WTC11 (cell line): Measurements from ENCODE around the gene AFF3. TPM values are rescaled to one million over a fixed set of nuclear protein-coding genes. Genes with fewer than 3 reads are reported as not detected.

ENCODE experiments used
- ATAC-seq: fragments of 200-7000 bp; cut with Tn5 transposase; 2 replicates; pipeline ENCODE4 v1.10.0; 2021; ENCODE audit warnings: mild to moderate bottlenecking, moderate library complexity
- CTCF ChIA-PET: fragments of 300-600 bp; sonication (Branson Sonifier 250); formaldehyde crosslinking; loops from one replicate; lab custom pipeline; 2021; ENCODE audit warnings: antibody characterized with exemption; lab: Charles Lee
- POLR2A ChIA-PET: fragments of 350-600 bp; sonication (Branson Sonifier 250); formaldehyde crosslinking; loops from one replicate; lab custom pipeline; 2021; ENCODE audit warnings: antibody characterized with exemption; lab: Charles Lee
- DNase-seq: peaks from one replicate; pipeline ENCODE4 v3.0.0; 2021; ENCODE audit warnings: low spot score
- H3K27ac Mint-ChIP-seq: 2 replicates; pipeline ENCODE4 v1.8.0; 2021; ENCODE audit warnings: mixed read lengths
- H3K27me3 Mint-ChIP-seq: 2 replicates; pipeline ENCODE4 v1.8.0; 2021; ENCODE audit warnings: low read depth, mild to moderate bottlenecking, moderate library complexity, mixed read lengths
- H3K36me3 Mint-ChIP-seq: 2 replicates; pipeline ENCODE4 v1.8.0; 2021; ENCODE audit warnings: mixed read lengths
- H3K4me1 Mint-ChIP-seq: 2 replicates; pipeline ENCODE4 v1.8.0; 2022; ENCODE audit warnings: mixed read lengths
- H3K4me3 Mint-ChIP-seq: 2 replicates; pipeline ENCODE4 v1.8.0; 2021; ENCODE audit warnings: mild to moderate bottlenecking, moderate library complexity, mixed read lengths
- H3K9me3 Mint-ChIP-seq: 2 replicates; pipeline ENCODE4 v1.8.0; 2021; ENCODE audit warnings: mixed read lengths
- CREB1 ChIP-seq: sonication (generic); formaldehyde crosslinking; IDR thresholded peaks from 2 replicates; pipeline ENCODE4 v1.8.0; 2023; ENCODE audit warnings: mild to moderate bottlenecking, missing genetic modification reagents
- ELF4 ChIP-seq: sonication (generic); formaldehyde crosslinking; IDR thresholded peaks from 2 replicates; pipeline ENCODE4 v1.8.1; 2022; ENCODE audit warnings: low read depth, mild to moderate bottlenecking, moderate library complexity, missing genetic modification reagents
- EMX1 ChIP-seq: fragments of 250-450 bp; sonication (Bioruptor Pico); IDR thresholded peaks from 2 replicates; pipeline ENCODE4 v1.8.0; 2021; ENCODE audit warnings: mild to moderate bottlenecking
- ESRRA ChIP-seq: sonication (generic); formaldehyde crosslinking; IDR thresholded peaks from 2 replicates; pipeline ENCODE4 v1.8.1; 2022; ENCODE audit warnings: mild to moderate bottlenecking, missing genetic modification reagents, borderline replicate concordance
- FOXP1 ChIP-seq: sonication (generic); formaldehyde crosslinking; IDR thresholded peaks from 2 replicates; pipeline ENCODE4 v1.8.0; 2022; ENCODE audit warnings: missing genetic modification reagents, mild to moderate bottlenecking, moderate library complexity, borderline replicate concordance
- MYBL2 ChIP-seq: sonication (generic); formaldehyde crosslinking; IDR thresholded peaks from 2 replicates; pipeline ENCODE4 v1.8.1; 2023; ENCODE audit warnings: mild to moderate bottlenecking, moderate library complexity, missing genetic modification reagents
- PRRX2 ChIP-seq: fragments of 250-450 bp; sonication (Bioruptor Pico); IDR thresholded peaks from 2 replicates; pipeline ENCODE4 v1.8.0; 2021; ENCODE audit warnings: mild to moderate bottlenecking
- SP1 ChIP-seq: sonication (generic); formaldehyde crosslinking; conservative IDR thresholded peaks from 2 replicates; pipeline ENCODE4 v1.8.1; 2022; ENCODE audit warnings: missing genetic modification reagents
- ZNF416 ChIP-seq: fragments of 250-450 bp; sonication (Bioruptor Pico); IDR thresholded peaks from 2 replicates; pipeline ENCODE4 v1.9.0; 2021; ENCODE audit warnings: mild to moderate bottlenecking, inconsistent platforms
- total RNA-seq: library from RNA; stranded (reverse); gene quantifications from 3 replicates; pipeline ENCODE4 v1.2.3, GENCODE V29; 2021
- TF ChIP-seq, protein P1 (sequence below): sonication (generic); formaldehyde crosslinking; IDR thresholded peaks from 2 replicates; pipeline ENCODE4 v1.8.1; 2022; ENCODE audit warnings: mild to moderate bottlenecking, missing genetic modification reagents, moderate library complexity, borderline replicate concordance
- TF ChIP-seq, protein P2 (sequence below): fragments of 250-450 bp; sonication (Bioruptor Pico); IDR thresholded peaks from 2 replicates; pipeline ENCODE4 v1.9.0; 2021; ENCODE audit warnings: moderate library complexity, mild to moderate bottlenecking, inconsistent platforms, borderline replicate concordance
- TF ChIP-seq, protein P3 (sequence below): sonication (generic); formaldehyde crosslinking; IDR thresholded peaks from 2 replicates; pipeline ENCODE4 v1.8.1; 2023; ENCODE audit warnings: mild to moderate bottlenecking, missing genetic modification reagents
- TF ChIP-seq, protein P4 (sequence below): sonication (generic); formaldehyde crosslinking; IDR thresholded peaks from 2 replicates; pipeline ENCODE4 v1.8.0; 2022; ENCODE audit warnings: mild to moderate bottlenecking, missing genetic modification reagents
- TF ChIP-seq, protein P5 (sequence below): fragments of 250-450 bp; sonication (Bioruptor Pico); IDR thresholded peaks from 2 replicates; pipeline ENCODE4 v2.1.2; 2022; ENCODE audit warnings: mild to moderate bottlenecking, moderate library complexity
- TF ChIP-seq, protein P6 (sequence below): fragments of 250-450 bp; sonication (Bioruptor Pico); conservative IDR thresholded peaks from 2 replicates; pipeline ENCODE4 v1.9.0; 2021; ENCODE audit warnings: mild to moderate bottlenecking
- TF ChIP-seq, protein P7 (sequence below): fragments of 250-450 bp; sonication (Bioruptor Pico); IDR thresholded peaks from 2 replicates; pipeline ENCODE4 v1.9.0; 2021; ENCODE audit warnings: mild to moderate bottlenecking, borderline replicate concordance
- TF ChIP-seq, protein P8 (sequence below): sonication (generic); formaldehyde crosslinking; IDR thresholded peaks from 2 replicates; pipeline ENCODE4 v1.8.0; 2022; ENCODE audit warnings: mild to moderate bottlenecking, missing genetic modification reagents

AFF3 gene
- total RNA-seq, 1 experiment from 2014 or later: 1.2 TPM

DNA sequence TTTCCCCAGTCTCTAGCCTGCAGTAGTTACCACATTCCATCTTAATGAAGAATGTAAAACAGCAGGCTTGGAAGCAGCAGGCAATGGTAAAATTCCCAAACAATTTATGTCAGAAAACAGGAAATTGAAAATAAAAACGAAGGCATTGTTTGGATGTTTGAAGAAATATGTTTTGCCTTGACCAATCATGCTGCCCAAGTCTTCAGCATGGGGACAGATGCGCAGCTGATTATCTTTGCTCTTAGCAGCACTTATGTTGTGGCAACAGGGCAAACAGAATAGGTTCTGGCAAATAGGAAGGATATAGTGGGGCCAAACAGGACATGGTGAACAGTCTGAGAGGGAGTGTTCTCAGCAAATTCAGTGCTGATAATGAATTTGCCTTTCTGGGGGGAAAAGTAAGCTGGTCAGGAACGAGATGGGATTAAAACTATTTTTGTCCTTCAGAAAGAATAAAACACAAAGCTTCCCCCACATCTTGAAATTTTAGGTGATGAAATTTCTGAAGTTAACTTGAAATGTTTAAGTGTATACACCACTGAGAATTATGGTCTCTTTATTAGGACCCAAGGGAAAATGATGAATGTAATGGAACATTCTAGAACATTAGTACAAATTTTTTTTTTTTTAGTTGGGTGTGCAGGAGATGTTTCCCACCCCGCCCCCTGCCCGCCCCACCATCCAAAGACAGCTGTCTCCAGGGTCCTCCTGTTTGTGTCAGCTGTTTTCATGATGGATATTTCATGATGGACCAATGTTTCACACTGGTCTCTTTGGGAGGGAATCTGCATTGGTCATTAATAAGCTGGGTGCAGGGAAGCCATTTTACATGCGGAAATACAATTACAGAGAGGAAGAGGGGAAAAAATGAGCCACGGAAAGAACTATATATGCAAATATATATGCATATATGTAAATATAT lies 413.0 kb downstream of the AFF3 start (continued):
- TF ChIP-seq, protein P1, sequence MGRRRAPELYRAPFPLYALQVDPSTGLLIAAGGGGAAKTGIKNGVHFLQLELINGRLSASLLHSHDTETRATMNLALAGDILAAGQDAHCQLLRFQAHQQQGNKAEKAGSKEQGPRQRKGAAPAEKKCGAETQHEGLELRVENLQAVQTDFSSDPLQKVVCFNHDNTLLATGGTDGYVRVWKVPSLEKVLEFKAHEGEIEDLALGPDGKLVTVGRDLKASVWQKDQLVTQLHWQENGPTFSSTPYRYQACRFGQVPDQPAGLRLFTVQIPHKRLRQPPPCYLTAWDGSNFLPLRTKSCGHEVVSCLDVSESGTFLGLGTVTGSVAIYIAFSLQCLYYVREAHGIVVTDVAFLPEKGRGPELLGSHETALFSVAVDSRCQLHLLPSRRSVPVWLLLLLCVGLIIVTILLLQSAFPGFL (CRISPR knock-in tag): no peak
- TF ChIP-seq CREB1 (CRISPR knock-in tag): no peak
- TF ChIP-seq, protein P2, sequence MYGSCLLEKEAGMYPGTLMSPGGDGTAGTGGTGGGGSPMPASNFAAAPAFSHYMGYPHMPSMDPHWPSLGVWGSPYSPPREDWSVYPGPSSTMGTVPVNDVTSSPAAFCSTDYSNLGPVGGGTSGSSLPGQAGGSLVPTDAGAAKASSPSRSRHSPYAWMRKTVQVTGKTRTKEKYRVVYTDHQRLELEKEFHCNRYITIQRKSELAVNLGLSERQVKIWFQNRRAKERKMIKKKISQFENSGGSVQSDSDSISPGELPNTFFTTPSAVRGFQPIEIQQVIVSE (CRISPR knock-in tag): no peak
- TF ChIP-seq, protein P3, sequence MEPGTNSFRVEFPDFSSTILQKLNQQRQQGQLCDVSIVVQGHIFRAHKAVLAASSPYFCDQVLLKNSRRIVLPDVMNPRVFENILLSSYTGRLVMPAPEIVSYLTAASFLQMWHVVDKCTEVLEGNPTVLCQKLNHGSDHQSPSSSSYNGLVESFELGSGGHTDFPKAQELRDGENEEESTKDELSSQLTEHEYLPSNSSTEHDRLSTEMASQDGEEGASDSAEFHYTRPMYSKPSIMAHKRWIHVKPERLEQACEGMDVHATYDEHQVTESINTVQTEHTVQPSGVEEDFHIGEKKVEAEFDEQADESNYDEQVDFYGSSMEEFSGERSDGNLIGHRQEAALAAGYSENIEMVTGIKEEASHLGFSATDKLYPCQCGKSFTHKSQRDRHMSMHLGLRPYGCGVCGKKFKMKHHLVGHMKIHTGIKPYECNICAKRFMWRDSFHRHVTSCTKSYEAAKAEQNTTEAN (CRISPR knock-in tag): no peak

DNA sequence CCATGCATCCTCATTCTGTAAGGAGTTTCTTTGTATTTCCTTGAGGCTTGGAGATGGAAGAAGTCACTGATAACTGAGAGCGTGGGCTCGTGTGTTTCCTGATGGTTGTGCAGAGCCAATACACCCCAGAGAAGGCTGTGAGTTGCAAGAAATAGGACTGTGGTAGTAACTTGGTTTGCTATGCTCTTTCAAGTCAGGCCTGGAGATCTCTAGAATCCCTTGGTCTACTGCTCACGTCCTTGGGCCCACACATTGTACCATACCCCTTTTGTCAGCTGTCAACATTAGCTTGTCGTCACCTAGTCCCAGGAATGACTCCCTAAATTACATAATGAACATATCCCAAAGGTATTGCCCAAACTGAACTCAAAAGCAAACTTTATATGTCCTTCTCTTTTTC lies 414.2 kb downstream of the AFF3 start:
- Mint-ChIP-seq H3K4me3 (no peak overlapping the region), H3K36me3 (no peaks in the 10 kb centered on the region), H3K27me3 (no peaks in the 10 kb centered on the region), H3K9me3 (peaks cover 6% of the 10 kb centered on the region), H3K4me1 (peaks cover 14% of the 10 kb centered on the region), H3K27ac (no peak overlapping the region; the same call in 1 of the 2 replicates)
- POLR2A ChIA-PET: no interaction called here
- DNase-seq: no peak
- CTCF ChIA-PET: interaction anchor here (0.9 to 1.9 kb wide), 3 partner anchors 169 to 534 kb away, joined by 4 to 5 read pairs (median 4); no protein-coding TSS in a partner anchor
- ATAC-seq: no peak
- TF ChIP-seq, protein P4, sequence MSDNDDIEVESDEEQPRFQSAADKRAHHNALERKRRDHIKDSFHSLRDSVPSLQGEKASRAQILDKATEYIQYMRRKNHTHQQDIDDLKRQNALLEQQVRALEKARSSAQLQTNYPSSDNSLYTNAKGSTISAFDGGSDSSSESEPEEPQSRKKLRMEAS (CRISPR knock-in tag): no peak
- TF ChIP-seq, protein P5, sequence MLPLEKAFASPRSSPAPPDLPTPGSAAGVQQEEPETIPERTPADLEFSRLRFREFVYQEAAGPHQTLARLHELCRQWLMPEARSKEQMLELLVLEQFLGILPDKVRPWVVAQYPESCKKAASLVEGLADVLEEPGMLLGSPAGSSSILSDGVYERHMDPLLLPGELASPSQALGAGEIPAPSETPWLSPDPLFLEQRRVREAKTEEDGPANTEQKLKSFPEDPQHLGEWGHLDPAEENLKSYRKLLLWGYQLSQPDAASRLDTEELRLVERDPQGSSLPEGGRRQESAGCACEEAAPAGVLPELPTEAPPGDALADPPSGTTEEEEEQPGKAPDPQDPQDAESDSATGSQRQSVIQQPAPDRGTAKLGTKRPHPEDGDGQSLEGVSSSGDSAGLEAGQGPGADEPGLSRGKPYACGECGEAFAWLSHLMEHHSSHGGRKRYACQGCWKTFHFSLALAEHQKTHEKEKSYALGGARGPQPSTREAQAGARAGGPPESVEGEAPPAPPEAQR: no peak
- TF ChIP-seq ESRRA (CRISPR knock-in tag) (no peak), PRRX2 (CRISPR knock-in tag) (no peak), SP1 (CRISPR knock-in tag) (no peak), ELF4 (no peak), ZNF416 (CRISPR knock-in tag) (no peak)
- TF ChIP-seq, protein P6, sequence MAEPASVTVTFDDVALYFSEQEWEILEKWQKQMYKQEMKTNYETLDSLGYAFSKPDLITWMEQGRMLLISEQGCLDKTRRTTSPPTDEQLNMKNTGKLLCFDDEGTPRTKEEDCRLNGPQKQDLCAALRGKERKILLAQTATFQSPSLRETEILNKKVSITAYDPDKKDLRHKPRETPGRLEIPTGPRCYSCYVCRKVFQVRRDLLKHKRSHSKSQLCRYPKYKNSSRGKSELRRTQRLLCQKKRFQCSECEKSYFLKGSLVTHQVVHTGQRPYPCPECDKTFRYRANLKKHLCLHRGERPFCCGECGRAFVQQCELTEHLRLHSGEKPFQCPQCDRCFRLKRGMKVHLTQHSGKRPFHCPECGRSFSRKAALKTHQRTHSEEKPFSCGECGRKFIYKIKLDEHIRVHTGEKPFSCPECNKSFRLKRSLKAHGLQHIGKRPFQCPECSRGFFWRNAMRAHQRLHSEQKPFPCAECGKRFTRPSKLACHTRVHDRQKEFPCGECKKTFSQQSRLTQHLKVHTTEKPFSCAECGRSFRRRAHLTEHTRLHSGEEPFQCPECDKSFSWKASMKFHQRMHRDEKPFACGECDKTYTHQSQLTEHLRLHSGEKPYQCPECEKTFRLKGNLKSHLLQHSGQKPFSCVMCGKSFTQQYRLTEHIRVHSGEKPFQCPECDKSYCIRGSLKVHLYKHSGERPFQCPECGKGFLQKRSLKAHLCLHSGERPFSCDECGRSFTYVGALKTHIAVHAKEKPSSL (CRISPR knock-in tag): no peak

DNA sequence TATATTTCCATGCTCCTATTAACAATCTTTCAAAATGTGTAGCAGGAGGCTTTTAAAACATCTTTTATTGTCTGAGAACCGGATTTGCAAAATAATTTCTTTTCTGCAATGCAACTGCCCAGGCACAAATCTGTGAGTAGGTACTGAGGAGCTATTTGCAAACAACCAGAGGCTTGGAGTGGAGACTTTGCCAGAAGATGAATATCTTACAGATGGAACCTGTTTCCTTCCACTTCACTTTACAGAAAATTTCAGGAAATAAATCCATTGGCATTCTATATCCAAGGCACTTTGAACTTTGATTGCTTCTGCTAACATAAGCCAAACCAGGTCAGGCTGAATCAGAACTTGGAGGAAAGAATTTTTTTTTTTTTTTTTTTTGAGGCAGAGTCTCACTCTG lies 415.2 kb downstream of the AFF3 start:
- DNase-seq (no peak), ATAC-seq (no peak)
- H3K9me3 Mint-ChIP-seq: peaks cover 16% of the 10 kb centered on the region
- no peaks in the 10 kb centered on the region for H3K27me3 Mint-ChIP-seq
- no peak overlapping the region for H3K4me3 Mint-ChIP-seq
- ChIA-PET POLR2A (no interaction called here), CTCF (interaction anchor here (0.7 to 1.8 kb wide), 2 partner anchors 52 to 535 kb away, joined by 3 to 4 read pairs; no protein-coding TSS in a partner anchor)
- peaks cover 14% of the 10 kb centered on the region for H3K4me1 Mint-ChIP-seq
- peaks cover 7% of the 10 kb centered on the region for H3K36me3 Mint-ChIP-seq
- H3K27ac Mint-ChIP-seq: no peak overlapping the region
- TF ChIP-seq, protein P7, sequence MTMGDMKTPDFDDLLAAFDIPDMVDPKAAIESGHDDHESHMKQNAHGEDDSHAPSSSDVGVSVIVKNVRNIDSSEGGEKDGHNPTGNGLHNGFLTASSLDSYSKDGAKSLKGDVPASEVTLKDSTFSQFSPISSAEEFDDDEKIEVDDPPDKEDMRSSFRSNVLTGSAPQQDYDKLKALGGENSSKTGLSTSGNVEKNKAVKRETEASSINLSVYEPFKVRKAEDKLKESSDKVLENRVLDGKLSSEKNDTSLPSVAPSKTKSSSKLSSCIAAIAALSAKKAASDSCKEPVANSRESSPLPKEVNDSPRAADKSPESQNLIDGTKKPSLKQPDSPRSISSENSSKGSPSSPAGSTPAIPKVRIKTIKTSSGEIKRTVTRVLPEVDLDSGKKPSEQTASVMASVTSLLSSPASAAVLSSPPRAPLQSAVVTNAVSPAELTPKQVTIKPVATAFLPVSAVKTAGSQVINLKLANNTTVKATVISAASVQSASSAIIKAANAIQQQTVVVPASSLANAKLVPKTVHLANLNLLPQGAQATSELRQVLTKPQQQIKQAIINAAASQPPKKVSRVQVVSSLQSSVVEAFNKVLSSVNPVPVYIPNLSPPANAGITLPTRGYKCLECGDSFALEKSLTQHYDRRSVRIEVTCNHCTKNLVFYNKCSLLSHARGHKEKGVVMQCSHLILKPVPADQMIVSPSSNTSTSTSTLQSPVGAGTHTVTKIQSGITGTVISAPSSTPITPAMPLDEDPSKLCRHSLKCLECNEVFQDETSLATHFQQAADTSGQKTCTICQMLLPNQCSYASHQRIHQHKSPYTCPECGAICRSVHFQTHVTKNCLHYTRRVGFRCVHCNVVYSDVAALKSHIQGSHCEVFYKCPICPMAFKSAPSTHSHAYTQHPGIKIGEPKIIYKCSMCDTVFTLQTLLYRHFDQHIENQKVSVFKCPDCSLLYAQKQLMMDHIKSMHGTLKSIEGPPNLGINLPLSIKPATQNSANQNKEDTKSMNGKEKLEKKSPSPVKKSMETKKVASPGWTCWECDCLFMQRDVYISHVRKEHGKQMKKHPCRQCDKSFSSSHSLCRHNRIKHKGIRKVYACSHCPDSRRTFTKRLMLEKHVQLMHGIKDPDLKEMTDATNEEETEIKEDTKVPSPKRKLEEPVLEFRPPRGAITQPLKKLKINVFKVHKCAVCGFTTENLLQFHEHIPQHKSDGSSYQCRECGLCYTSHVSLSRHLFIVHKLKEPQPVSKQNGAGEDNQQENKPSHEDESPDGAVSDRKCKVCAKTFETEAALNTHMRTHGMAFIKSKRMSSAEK: no peak
- TF ChIP-seq EMX1 (CRISPR knock-in tag) (no peak), FOXP1 (CRISPR knock-in tag) (no peak), MYBL2 (no peak)
- TF ChIP-seq, protein P8, sequence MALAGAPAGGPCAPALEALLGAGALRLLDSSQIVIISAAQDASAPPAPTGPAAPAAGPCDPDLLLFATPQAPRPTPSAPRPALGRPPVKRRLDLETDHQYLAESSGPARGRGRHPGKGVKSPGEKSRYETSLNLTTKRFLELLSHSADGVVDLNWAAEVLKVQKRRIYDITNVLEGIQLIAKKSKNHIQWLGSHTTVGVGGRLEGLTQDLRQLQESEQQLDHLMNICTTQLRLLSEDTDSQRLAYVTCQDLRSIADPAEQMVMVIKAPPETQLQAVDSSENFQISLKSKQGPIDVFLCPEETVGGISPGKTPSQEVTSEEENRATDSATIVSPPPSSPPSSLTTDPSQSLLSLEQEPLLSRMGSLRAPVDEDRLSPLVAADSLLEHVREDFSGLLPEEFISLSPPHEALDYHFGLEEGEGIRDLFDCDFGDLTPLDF (CRISPR knock-in tag): no peak
